GM18951 (cell line): ENCODE data around the gene C7orf33.

ENCODE experiments used
- POLR2A ChIP-seq: IDR thresholded peaks from 4 replicates; pipeline ENCODE4 v1.6.1; 2011; ENCODE audit warnings: mild to moderate bottlenecking; ENCODE audit not compliant: insufficient read length, insufficient read depth; ENCODE audit errors: extremely low read depth
- in situ Hi-C: fragments of 300-500 bp; cut with MboI; formaldehyde crosslinking; loops from one replicate; pipeline ENCODE4 v1.12.0; 2022; ENCODE audit warnings: low sequenced_read_pairs, mixed read lengths, inconsistent platforms; ENCODE audit not compliant: unreplicated experiment

The C7orf33 gene

DNA sequence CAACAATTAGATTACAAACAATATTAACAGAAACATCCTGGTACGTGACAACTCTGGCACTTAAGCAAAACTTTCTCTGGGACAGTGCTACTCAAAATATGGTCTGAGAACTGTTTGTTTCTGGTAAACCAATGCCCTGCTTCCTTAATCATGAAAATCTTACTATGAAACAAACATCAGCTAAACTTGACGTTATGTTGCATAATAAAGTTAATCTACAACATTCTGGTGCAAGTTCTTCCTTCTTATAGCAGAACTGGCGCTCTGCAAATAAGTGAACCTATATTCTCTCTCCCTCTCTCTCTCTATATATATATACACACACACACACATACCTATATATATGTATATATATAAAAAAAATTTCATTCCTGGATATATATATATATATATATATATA is 7.8 kb downstream of the C7orf33 start:
- TF ChIP-seq POLR2A = no peak
- in situ Hi-C loops = no loop called here

DNA sequence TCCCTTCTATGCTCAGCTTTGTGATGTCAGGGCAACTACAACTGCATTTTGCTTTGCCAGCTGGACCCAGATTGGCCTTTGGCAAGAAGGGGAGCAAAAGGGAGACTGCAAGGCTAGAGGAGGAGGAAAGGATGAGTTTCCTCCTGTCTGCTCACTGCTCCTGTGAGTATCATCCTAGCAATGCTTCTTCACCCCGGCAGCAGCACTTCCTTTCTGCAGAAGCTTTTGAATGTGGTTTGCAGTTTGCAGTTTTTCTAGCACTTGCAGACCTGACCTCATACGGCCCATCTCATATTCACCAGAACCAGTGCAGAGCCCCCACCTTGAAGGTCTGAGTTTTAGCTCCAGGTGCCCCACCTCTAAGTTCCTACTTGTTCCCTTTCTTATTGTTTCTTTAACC is 14.8 kb downstream of the C7orf33 start:
- no peak for TF ChIP-seq POLR2A
- in situ Hi-C loops = no loop called here

DNA sequence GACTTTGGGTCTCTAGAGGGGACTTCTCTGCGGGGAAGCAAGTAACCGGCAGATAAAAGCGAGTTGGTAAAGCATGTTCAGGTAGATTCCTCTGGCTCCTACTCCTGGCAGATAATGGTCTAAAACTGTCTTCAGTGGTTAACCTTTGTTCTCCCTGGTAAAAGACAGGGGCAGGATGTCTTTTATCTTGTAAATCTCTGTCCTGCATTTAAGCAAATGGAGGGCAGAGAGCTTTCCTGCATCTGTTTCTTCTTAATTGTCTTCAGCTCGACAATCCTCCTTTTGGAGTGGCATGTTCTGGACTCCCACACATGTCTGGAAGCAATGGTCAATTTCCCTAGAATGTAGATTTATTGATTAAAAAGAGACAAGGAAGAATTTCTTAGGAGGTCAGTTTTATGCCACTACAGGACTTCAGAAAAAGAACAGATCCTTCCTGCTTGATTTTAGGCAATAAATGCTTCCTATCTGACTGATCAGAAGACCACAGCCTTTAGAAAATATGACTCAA is 16.6 kb downstream of the C7orf33 start:
- in situ Hi-C loops = no loop called here
- TF ChIP-seq POLR2A = no peak

DNA sequence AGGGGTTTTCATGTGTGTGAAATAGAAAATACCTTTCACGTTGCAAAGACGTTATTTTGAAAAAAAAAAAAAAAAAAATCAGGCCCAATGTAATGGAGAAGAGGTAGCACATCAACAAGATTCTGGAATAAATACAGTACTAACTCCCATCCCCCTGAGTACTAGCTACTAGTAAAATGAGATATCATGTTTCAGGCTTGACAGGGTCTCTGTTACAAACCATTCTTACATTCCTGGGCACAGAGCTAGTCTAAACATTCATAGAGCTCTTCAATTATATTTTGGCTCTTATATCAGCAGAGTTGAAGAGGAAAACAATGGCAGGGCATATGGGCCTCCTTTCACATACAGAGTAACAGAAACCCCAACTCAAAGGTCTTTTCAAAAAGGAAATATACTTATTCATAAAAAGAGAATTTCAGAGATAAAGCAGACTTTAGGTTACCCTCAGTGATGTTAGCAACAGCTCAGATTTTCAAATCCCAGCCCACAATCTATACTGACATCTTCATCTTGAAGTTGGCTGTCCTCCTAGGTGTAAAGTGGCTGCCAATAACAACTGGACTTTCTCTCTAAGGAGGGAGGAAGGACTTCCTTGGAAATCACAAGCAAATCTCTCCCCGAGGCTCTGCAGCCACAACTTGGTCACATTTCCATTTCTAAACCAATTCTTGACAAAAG is 18.6 kb downstream of the C7orf33 start:
- in situ Hi-C loops = no loop called here
- TF ChIP-seq POLR2A = no peak

DNA sequence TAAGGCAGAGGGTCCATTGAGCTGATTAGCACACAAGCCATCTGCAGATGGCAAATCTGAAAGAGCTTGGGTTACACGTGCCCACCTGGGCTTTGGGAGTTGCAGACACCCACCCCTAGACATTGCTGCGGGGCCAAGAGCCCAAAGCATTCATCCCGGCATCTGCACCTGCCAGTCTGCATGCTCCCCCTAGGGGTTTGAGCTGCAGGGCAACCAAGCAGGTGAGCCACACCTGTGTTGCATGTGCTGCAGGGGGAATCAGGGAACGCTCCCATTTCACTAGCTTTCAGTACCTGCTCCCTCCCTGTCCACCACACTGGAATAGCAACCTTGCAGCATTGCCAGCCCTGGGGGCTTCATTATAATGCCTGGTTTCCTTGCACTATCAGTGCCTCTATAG is 21.1 kb downstream of the C7orf33 start:
- no peak for TF ChIP-seq POLR2A
- in situ Hi-C loops = no loop called here

DNA sequence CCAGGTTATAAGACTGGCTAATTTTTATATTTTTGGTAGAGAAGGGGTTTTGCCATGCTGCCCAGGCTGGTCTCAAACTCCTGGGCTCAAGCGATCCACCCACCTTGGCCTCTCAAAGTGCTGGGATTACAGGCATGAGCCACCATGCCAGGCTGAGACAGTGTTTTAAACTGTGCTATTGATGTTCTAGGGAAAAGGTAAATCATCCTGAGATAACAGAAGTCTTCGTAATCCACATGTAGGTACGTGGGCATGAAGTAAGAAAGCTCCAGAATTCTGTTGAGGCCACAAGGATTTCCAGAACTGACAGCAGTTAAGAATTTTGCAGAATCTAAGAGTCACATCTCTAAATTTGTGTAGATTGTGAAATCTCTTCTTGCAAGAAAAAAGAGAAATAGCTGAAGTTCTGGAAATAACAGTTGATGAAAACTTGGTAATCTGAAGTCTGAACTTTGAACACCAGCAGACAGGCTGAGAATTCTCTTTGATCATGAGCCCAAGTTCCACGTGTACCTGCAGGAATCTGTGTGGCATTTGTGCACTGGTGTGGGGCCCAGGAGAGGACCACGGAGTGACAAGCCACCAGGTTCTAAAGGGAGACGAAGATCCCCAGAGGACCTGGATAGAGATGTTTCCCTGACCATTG is 24.6 kb downstream of the C7orf33 start:
- in situ Hi-C loops = no loop called here
- no peak for TF ChIP-seq POLR2A

DNA sequence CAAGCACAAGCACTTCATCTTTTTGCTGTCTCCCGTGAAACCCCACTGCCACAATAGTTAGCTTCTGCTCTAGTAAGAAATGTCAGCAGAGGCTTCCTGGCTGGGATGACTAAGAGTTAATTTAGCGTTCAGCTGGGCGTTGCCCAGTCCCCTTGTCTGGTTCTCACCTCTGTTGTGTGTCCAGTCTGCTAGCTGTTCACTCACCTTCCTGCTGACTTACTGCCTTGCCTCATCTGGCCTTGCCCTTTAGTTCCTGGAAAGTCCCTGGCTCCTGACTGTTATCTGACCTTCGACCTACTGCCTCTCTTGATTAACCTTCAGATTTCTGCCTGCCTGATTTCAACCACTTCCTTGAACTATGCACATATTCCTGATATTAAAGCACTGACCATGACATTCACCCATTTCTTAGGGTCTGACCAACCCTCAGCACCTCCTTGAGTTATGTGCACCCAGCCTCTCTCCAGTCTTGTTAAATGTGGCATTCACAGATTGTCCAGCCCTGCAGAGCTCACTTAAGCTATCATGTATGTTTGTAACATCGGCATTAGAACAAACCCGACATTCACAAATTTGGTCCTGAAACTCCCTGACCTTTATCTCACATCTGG is 30.3 kb downstream of the C7orf33 start:
- in situ Hi-C loops = no loop called here
- TF ChIP-seq POLR2A = no peak

DNA sequence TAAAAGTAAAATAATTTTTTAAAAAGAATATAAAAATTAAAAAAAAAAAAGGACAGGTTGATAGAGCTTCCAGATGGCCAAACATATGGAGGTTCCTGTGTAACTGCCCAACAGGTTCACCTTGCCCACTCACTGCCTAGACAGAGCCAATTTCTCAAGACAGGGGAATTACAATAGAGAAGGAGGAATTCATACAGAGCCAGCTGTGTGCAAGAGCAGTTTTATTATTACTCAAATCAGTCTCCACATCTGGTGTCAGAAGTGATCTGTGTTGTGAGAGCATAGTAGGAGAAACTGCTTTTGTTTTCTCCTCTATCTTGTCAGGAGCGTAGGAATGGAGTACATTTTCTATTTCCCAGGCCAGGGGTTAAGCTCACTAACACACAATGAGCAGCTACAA is 31.0 kb downstream of the C7orf33 start:
- in situ Hi-C loops = no loop called here
- TF ChIP-seq POLR2A = no peak

DNA sequence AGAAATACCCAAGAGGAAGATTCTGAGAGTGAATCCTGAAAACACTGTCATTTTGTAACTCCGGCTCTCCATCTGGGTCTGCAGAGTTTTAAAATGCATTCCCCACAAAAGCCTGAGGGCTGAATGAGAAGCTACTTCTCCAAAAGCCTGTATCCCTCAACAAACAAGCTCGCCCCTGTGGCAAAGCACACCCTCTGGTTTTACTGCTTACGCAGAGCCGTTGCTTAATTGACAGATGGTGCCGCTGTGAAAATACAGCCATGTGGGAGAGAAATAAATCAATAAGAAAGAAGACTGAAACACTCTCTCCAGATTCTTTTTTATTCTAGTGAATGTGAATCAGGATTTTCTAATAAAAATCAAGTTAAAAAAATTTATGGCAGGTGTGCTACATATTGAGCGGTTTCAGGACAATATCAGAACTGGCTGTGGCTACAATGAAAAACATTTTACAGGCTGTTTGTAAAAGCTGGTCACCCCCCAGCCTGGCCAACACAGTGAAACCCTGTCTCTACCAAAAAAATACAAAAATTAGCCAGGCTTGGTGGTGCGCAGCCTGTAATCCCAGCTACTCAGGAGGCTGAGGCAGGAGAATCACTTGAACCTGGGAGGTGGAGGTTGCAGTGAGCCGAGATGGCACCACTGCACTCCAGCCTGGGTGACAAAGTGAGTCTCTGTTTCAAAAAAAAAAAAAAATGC is 32.5 kb downstream of the C7orf33 start:
- in situ Hi-C loops = no loop called here
- TF ChIP-seq POLR2A = no peak

DNA sequence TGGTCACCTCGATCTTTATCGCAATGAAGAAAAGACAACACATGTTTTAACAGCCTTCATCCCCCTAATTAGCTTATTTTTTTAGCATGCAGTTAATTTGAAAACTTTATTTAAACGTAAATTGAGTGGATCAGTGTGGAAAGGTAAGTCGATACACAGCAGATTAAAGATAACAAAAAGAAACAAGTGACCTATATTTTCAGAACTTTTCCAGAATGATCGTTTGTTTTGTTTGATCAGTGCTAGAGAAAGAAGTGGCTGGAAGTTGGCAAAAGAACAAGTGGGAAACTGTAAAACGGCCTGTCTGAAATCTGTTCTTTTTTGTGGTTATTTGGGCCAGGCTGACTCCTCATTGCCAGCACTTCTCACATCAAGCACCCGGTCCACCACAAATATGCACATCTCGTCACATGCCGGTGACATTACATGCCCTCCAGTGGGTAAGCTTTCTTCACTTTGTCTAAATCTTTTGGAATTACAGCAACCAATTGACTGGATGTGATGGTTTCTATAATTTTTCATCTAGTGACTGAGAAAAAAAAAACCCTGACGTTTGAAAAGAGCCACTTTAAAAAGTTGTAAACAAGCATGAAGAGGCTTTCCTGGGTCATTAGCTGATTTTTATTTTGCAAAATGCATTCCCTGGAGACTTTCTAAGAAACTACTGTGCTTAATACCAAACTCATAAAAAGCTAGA is 33.2 kb downstream of the C7orf33 start:
- in situ Hi-C loops = no loop called here
- TF ChIP-seq POLR2A = no peak

DNA sequence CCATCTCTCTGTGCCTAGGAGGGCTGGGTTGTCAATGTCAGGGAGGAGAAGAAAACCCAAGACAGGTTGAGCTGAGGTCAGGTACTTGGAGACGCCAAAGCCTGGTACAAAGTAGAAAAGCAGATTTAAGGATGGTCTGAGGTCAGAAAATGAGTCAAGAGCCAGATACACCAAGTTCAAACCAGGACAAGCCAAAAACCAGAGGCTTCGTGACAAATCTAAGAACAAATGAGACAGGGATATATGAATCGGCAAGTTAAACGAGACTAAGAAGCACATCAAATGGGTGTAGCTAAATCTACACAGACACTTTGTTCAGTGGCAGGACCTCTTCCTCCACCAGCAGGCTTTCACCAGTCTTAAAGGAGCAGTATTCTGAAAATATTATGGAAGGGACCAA is 34.2 kb downstream of the C7orf33 start:
- no peak for TF ChIP-seq POLR2A
- in situ Hi-C loops = no loop called here

DNA sequence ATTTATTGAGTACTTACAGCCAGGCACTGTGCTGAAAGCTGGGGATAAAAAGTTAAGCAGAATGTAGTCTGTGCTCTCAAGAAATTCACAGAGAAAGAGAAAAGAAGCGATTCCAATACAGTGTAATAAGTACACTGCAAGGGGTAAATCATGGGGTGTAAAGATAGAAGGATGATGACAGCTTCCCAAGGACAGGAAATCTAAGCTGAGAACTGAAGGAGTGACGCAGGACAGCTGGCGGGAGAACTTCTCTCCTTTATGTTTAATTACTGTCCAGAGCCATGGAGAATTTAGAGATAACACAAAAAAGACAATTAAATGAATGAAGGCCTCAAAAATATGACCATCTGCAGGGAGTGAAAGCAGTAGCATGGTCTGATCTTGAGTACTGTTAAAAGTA is 34.8 kb downstream of the C7orf33 start:
- no peak for TF ChIP-seq POLR2A
- in situ Hi-C loops = no loop called here

DNA sequence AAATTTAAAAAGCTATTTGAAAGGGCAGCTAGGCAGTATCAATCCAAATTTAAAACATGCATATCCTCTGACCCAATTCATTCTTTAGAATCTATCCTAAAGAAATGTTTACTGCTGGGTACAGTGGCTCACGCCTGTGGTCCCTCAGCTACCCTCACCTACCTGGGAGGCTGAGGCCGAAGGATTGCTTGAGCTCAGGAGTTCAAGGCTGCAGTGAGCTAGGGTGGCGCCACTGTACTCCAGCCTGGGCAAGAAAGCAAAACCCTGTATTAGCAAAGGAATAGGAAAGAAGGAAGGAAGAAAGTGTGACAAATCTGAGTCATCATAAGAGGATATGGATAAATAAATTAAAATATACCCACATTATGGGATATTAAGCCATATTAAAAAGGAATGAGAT is 36.3 kb downstream of the C7orf33 start:
- TF ChIP-seq POLR2A = no peak
- in situ Hi-C loops = no loop called here
